OCI-LY1 (cell line): ENCODE data around the gene ERBB2.

Experiments
- H2AFZ ChIP-seq: fragments of 200-600 bp; sonication (generic), shearing (Covaris generic); 2 replicates; pipeline ENCODE4 v1.6.0; 2014; ENCODE audit warnings: antibody characterized with exemption, mild to moderate bottlenecking, low read length
- H3F3A ChIP-seq: fragments of 200-600 bp; sonication (generic), shearing (Covaris generic); 2 replicates; pipeline ENCODE4 v1.6.0; 2014; ENCODE audit warnings: mild to moderate bottlenecking, antibody characterized with exemption, low read length, moderate library complexity; ENCODE audit not compliant: insufficient read depth
- H3K27ac ChIP-seq: fragments of 200-600 bp; sonication (generic); 2 replicates; pipeline ENCODE4 v1.5.1; 2014; ENCODE audit warnings: low read length, mixed run types, mild to moderate bottlenecking, low read depth; ENCODE audit not compliant: poor library complexity, severe bottlenecking
- H3K27me3 ChIP-seq: fragments of 200-600 bp; sonication (generic); 2 replicates; pipeline ENCODE4 v1.6.0; 2014; ENCODE audit warnings: antibody characterized with exemption, mild to moderate bottlenecking, low read length, moderate library complexity; ENCODE audit not compliant: insufficient read depth
- H3K36me3 ChIP-seq: fragments of 200-600 bp; sonication (generic); 2 replicates; pipeline ENCODE4 v1.6.1; 2014; ENCODE audit warnings: mild to moderate bottlenecking, antibody characterized with exemption, low read length, moderate library complexity, mixed read lengths; ENCODE audit not compliant: insufficient read depth
- H3K4me1 ChIP-seq: fragments of 200-600 bp; sonication (generic); 2 replicates; pipeline ENCODE4 v1.5.1; 2014; ENCODE audit warnings: mild to moderate bottlenecking, low read length, moderate library complexity; ENCODE audit not compliant: insufficient read depth, severe bottlenecking
- H3K4me2 ChIP-seq: fragments of 200-600 bp; sonication (generic), shearing (Covaris generic); 2 replicates; pipeline ENCODE4 v1.6.1; 2014; ENCODE audit warnings: low read length
- H3K4me3 ChIP-seq: fragments of 200-600 bp; sonication (generic); 2 replicates; pipeline ENCODE4 v1.5.1; 2014; ENCODE audit warnings: low read length, low read depth, mild to moderate bottlenecking, mixed read lengths; ENCODE audit not compliant: poor library complexity, severe bottlenecking
- H3K79me2 ChIP-seq: fragments of 200-600 bp; shearing (Covaris generic); 2 replicates; pipeline ENCODE4 v1.6.1; 2016; ENCODE audit warnings: mixed run types, low read length, mixed read lengths; ENCODE audit not compliant: insufficient read depth
- H3K9ac ChIP-seq: fragments of 200-600 bp; sonication (generic), shearing (Covaris generic); 2 replicates; pipeline ENCODE4 v1.6.1; 2014; ENCODE audit warnings: mild to moderate bottlenecking, low read length, mixed read lengths
- H3K9me2 ChIP-seq: fragments of 200-600 bp; sonication (generic), shearing (Covaris generic); 2 replicates; pipeline ENCODE4 v1.6.1; 2014; ENCODE audit warnings: low read depth, mild to moderate bottlenecking, low read length, mixed read lengths
- H3K9me3 ChIP-seq: fragments of 200-600 bp; shearing (Covaris generic); 2 replicates; pipeline ENCODE4 v1.6.1; 2014; ENCODE audit warnings: low read length, mixed read lengths
- H4K20me1 ChIP-seq: fragments of 200-600 bp; sonication (generic), shearing (Covaris generic); 2 replicates; pipeline ENCODE4 v1.6.0; 2016; ENCODE audit warnings: mild to moderate bottlenecking, low read length; ENCODE audit not compliant: insufficient read depth
- EZH2 ChIP-seq: fragments of 200-600 bp; sonication (generic), shearing (Covaris generic); IDR thresholded peaks from 2 replicates; pipeline ENCODE4 v1.8.0; 2017; ENCODE audit warnings: borderline replicate concordance, mixed run types, mild to moderate bottlenecking, antibody characterized with exemption, low read length, moderate library complexity, mixed read lengths
- TF ChIP-seq, protein P1 (sequence below): fragments of 200-600 bp; sonication (generic), shearing (Covaris generic); IDR thresholded peaks from 2 replicates; pipeline ENCODE4 v1.5.1; 2017; ENCODE audit warnings: mild to moderate bottlenecking, antibody characterized with exemption, low read length, moderate library complexity, mixed read lengths

The ERBB2 gene

DNA sequence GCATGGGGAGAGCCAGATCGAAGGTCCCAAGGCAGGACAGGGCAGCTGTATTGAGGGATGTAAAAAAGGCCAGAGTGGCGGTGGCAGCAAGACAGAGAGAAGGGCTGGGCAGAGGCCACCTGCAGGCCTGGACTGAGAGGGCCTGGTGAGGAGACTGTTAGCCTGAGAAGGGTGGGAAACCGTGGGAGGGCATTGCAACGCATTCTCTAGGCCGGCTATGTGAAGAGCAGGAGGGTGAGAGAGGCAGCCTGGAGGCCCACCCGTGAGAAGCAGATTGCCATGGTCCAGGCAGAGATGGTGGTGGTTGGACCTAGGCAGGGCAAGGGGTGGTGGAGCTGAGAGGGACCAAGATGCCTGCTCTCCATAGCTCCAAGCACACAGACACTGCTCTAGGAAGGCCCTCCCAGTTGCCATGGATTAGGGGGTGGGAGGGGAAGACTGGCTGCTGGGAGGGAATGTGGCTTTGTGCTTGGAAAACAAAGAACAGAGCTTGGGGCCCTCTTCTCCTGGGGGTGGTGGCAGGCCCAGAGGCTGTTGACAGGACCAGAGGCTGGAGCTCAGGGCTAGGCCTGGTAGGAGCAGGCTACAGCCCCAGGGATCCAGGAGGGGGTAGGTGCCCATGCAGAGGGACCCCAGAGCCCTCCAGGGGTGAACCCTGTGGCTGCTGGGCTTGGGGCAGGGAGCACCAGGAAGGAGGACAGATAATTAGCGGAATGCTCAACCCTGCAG is 47.1 kb upstream of the ERBB2 start:
- Histone ChIP-seq H3F3A (no peaks in the 10 kb centered on the region), H3K9ac (no peak overlapping the region), H3K36me3 (peaks cover 5% of the 10 kb centered on the region; the same call in 1 of the 2 replicates), H3K4me3 (no peak overlapping the region), H3K79me2 (no peaks in the 10 kb centered on the region), H3K9me2 (no peaks in the 10 kb centered on the region), H3K4me2 (no peak overlapping the region), H3K27me3 (no peaks in the 10 kb centered on the region), H2AFZ (no peak overlapping the region), H3K4me1 (peaks cover 13% of the 10 kb centered on the region), H3K9me3 (no peaks in the 10 kb centered on the region), H4K20me1 (no peaks in the 10 kb centered on the region), H3K27ac (no peak overlapping the region)
- TF ChIP-seq, protein P1, sequence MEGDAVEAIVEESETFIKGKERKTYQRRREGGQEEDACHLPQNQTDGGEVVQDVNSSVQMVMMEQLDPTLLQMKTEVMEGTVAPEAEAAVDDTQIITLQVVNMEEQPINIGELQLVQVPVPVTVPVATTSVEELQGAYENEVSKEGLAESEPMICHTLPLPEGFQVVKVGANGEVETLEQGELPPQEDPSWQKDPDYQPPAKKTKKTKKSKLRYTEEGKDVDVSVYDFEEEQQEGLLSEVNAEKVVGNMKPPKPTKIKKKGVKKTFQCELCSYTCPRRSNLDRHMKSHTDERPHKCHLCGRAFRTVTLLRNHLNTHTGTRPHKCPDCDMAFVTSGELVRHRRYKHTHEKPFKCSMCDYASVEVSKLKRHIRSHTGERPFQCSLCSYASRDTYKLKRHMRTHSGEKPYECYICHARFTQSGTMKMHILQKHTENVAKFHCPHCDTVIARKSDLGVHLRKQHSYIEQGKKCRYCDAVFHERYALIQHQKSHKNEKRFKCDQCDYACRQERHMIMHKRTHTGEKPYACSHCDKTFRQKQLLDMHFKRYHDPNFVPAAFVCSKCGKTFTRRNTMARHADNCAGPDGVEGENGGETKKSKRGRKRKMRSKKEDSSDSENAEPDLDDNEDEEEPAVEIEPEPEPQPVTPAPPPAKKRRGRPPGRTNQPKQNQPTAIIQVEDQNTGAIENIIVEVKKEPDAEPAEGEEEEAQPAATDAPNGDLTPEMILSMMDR, result no peak
- TF ChIP-seq EZH2, result no peak

DNA sequence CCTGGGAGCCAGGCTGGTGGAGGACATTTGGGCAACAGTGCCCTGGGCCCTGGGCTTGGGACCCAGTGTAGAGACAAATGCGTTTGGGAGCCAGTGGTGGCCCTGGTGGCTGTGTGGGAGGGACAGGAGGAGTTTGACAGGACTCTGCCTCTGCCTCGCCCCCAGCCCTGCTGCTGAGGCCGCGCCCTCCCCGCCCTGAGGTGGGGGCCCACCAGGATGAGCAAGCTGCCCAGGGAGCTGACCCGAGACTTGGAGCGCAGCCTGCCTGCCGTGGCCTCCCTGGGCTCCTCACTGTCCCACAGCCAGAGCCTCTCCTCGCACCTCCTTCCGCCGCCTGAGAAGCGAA is 46.6 kb upstream of the ERBB2 start:
- Histone ChIP-seq H3K4me1 (peaks cover 13% of the 10 kb centered on the region), H3K9me3 (no peaks in the 10 kb centered on the region), H3K79me2 (no peaks in the 10 kb centered on the region), H3K4me3 (no peak overlapping the region), H4K20me1 (no peaks in the 10 kb centered on the region), H3K9me2 (no peaks in the 10 kb centered on the region), H3K9ac (no peak overlapping the region), H2AFZ (no peak overlapping the region), H3K27me3 (no peaks in the 10 kb centered on the region), H3K4me2 (no peak overlapping the region), H3F3A (no peaks in the 10 kb centered on the region), H3K27ac (no peak overlapping the region), H3K36me3 (peaks cover 5% of the 10 kb centered on the region; the same call in 1 of the 2 replicates)
- no peak for TF ChIP-seq EZH2
- TF ChIP-seq, protein P1, result no peak

DNA sequence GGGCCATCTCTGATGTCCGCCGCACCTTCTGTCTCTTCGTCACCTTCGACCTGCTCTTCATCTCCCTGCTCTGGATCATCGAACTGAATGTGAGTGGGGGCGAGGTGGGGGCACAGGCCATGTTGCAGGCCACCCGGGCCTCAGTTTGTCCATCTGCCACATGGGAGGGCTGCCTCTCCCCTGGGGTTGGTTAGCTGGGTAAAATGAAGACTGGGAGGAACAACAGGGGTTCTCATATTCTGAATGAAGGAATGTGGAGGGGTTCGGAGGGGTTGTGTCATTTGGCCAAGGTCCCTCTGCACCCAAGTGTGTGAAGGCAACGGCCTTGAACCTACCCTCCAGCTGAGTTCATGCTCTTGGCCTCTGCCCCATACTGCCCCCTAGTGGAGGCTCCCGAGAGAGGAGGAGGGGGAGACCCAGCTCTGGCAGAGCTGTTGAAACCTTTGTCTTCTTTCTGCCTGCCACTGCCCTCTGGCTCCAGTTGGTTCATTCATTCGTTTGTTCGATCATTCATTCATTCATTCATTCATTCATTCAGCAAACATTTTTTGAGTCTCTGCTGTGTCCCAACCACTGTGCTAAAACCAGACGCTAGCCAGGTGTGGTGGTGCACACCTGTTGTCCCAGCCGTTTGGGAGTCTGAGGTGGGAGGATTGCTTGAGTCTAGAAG is 46.1 kb upstream of the ERBB2 start:
- Histone ChIP-seq H3K27me3 (no peaks in the 10 kb centered on the region), H3K27ac (no peak overlapping the region), H3K4me3 (no peak overlapping the region), H3K9ac (no peak overlapping the region), H3F3A (no peaks in the 10 kb centered on the region), H2AFZ (no peak overlapping the region), H3K4me2 (no peak overlapping the region), H3K79me2 (no peaks in the 10 kb centered on the region), H3K36me3 (peaks cover 5% of the 10 kb centered on the region; the same call in 1 of the 2 replicates), H3K4me1 (peaks cover 13% of the 10 kb centered on the region), H3K9me3 (no peaks in the 10 kb centered on the region), H4K20me1 (no peaks in the 10 kb centered on the region), H3K9me2 (no peaks in the 10 kb centered on the region)
- no peak for TF ChIP-seq EZH2
- TF ChIP-seq, protein P1, result peak; percentile 94
